Tibial nerve (tissue), 4 donors: Measurements from ENCODE around the gene PCSK2. TPM values are rescaled to one million over a fixed set of nuclear protein-coding genes. Genes with fewer than 3 reads are reported as not detected.

Experiments used
- DNase-seq, 2 donors: peaks; one replicate each; pipeline ENCODE4 v3.0.0-alpha.2; 2019; ENCODE audit warnings: low spot score in 2 of 2
- H3K27ac ChIP-seq, 4 donors: fragments of 200-600 bp; sonication (generic) in 3 of 4; one replicate each; pipeline ENCODE4 v1.5.1; 2017 to 2019; ENCODE audit warnings: mild to moderate bottlenecking in 1 of 4
- H3K27me3 ChIP-seq, 2 donors: fragments of 200-600 bp; sonication (generic) in 1 of 2; one replicate each; pipeline versions ENCODE4 v1.5.1 to v1.6.0; 2017 to 2019
- H3K36me3 ChIP-seq, 3 donors: fragments of 200-600 bp; sonication (generic); one replicate each; pipeline ENCODE4 v1.5.1; 2018 to 2019
- H3K4me1 ChIP-seq, 4 donors: fragments of 200-600 bp; sonication (generic) in 3 of 4; one replicate each; pipeline ENCODE4 v1.5.1; 2017 to 2019
- H3K4me3 ChIP-seq, 4 donors: fragments of 200-600 bp; sonication (generic) in 3 of 4; one replicate each; pipeline ENCODE4 v1.5.1; 2017 to 2019; ENCODE audit warnings: mild to moderate bottlenecking in 1 of 4, moderate library complexity in 1 of 4
- H3K9me3 ChIP-seq, 4 donors: fragments of 200-600 bp; sonication (generic) in 3 of 4; one replicate each; pipeline ENCODE4 v1.5.1; 2017 to 2019
- CTCF ChIP-seq, 5 experiments: fragments of 200-600 bp in 3 of 5; fragments of 450-650 bp in 2 of 5; sonication (generic) in 3 of 5; IDR thresholded peaks; one replicate each; pipeline ENCODE4 v1.5.1; 2016 to 2019; ENCODE audit warnings: antibody characterized with exemption in 5 of 5, mild to moderate bottlenecking in 3 of 5, moderate library complexity in 2 of 5
- EP300 ChIP-seq, 2 donors: sonication (generic); formaldehyde crosslinking; IDR thresholded peaks; one replicate each; pipeline ENCODE4 v1.6.1; 2017; ENCODE audit warnings: antibody characterized with exemption in 2 of 2, mild to moderate bottlenecking in 1 of 2
- POLR2A ChIP-seq, 2 donors: fragments of 450-650 bp; IDR thresholded peaks; one replicate each; pipeline ENCODE4 v1.6.1; 2017; ENCODE audit warnings: antibody characterized with exemption in 2 of 2, mild to moderate bottlenecking in 2 of 2, moderate library complexity in 2 of 2
- WGBS, 2 donors: methylation state at CpG; one replicate each; pipeline ENCODE4 v1.1.5; 2018; 5-methylcytosine and 5-hydroxymethylcytosine counted together
- total RNA-seq, 4 donors: library from RNA; depleted of rRNA; stranded (reverse); fragments of >200 nt; gene quantifications; one replicate each; pipeline ENCODE4 v1.1.0, GENCODE V29; 2016

PCSK2 gene
- total RNA-seq, 4 donors from 2014 or later: 1.0 to 4.8 (median 3.0) TPM

GRCh38 chr20:17298171-17298570 is 71.3 kb downstream of the PCSK2 start:
- peaks cover 0 to 6% (median 0%) of the 10 kb centered on the region in 4 donors for H3K9me3 ChIP-seq
- H3K27me3 ChIP-seq: no peaks in the 10 kb centered on the region
- H3K4me1 ChIP-seq: no peaks in the 10 kb centered on the region
- no peaks in the 10 kb centered on the region for H3K36me3 ChIP-seq
- no peak for DNase-seq
- H3K27ac ChIP-seq: no peak overlapping the region
- TF ChIP-seq EP300 (IDR thresholded peaks at IDR 0.05) (no peak), POLR2A (IDR thresholded peaks at IDR 0.05) (no peak), CTCF (IDR thresholded peaks at IDR 0.05) (no peak)
- H3K4me3 ChIP-seq: no peak overlapping the region

GRCh38 chr20:17298751-17299150 is 71.9 kb downstream of the PCSK2 start:
- Histone ChIP-seq H3K36me3 (no peaks in the 10 kb centered on the region), H3K4me1 (no peaks in the 10 kb centered on the region), H3K27me3 (no peaks in the 10 kb centered on the region), H3K27ac (no peak overlapping the region), H3K4me3 (no peak overlapping the region), H3K9me3 (peaks cover 0 to 6% (median 0%) of the 10 kb centered on the region in 4 donors)
- no peak for TF ChIP-seq EP300 (IDR thresholded peaks at IDR 0.05)
- no peak for TF ChIP-seq POLR2A (IDR thresholded peaks at IDR 0.05)
- TF ChIP-seq CTCF (IDR thresholded peaks at IDR 0.05): no peak
- no peak for DNase-seq
- WGBS, 2 donors: 93 to 94% methylated on average over 2 of the region's 2 CpGs

- Histone ChIP-seq H3K36me3 (no peaks in the 10 kb centered on the region), H3K27ac (no peak overlapping the region), H3K4me3 (no peak overlapping the region), H3K9me3 (peaks cover 0 to 6% (median 0%) of the 10 kb centered on the region in 4 donors), H3K4me1 (no peaks in the 10 kb centered on the region), H3K27me3 (no peaks in the 10 kb centered on the region)
- no peak for DNase-seq
- WGBS, 2 donors: 90 to 91% methylated on average over 1 to 2 of the region's 2 CpGs
- TF ChIP-seq POLR2A (IDR thresholded peaks at IDR 0.05): no peak
- no peak for TF ChIP-seq CTCF (IDR thresholded peaks at IDR 0.05)
- TF ChIP-seq EP300 (IDR thresholded peaks at IDR 0.05): no peak
These were observed 73.3 kb downstream of the PCSK2 start for GRCh38 chr20:17300113-17300512.

- H3K36me3 ChIP-seq: no peaks in the 10 kb centered on the region
- 46 to 47% methylated on average over 3 of the region's 3 CpGs for WGBS, 2 donors
- no peaks in the 10 kb centered on the region for H3K27me3 ChIP-seq
- no peak overlapping the region for H3K4me3 ChIP-seq
- no peak overlapping the region for H3K27ac ChIP-seq
- no peak for DNase-seq
- TF ChIP-seq EP300 (IDR thresholded peaks at IDR 0.05) (no peak), CTCF (IDR thresholded peaks at IDR 0.05) (no peak), POLR2A (IDR thresholded peaks at IDR 0.05) (no peak)
- peaks cover 0 to 6% (median 0%) of the 10 kb centered on the region in 4 donors for H3K9me3 ChIP-seq
- H3K4me1 ChIP-seq: no peaks in the 10 kb centered on the region
These were observed 77.9 kb downstream of the PCSK2 start for GRCh38 chr20:17304774-17305173.

GRCh38 chr20:17306427-17306826 is 79.6 kb downstream of the PCSK2 start:
- Histone ChIP-seq H3K4me1 (no peaks in the 10 kb centered on the region), H3K9me3 (peaks cover 0 to 6% (median 0%) of the 10 kb centered on the region in 4 donors), H3K36me3 (no peaks in the 10 kb centered on the region), H3K27me3 (no peaks in the 10 kb centered on the region), H3K27ac (no peak overlapping the region), H3K4me3 (no peak overlapping the region)
- no peak for DNase-seq
- WGBS, 2 donors: 85 to 87% methylated on average over 4 of the region's 4 CpGs
- no peak for TF ChIP-seq CTCF (IDR thresholded peaks at IDR 0.05)
- no peak for TF ChIP-seq EP300 (IDR thresholded peaks at IDR 0.05)
- no peak for TF ChIP-seq POLR2A (IDR thresholded peaks at IDR 0.05)
